Mesendoderm (in vitro differentiated cells): ENCODE measurements around the gene ABI1. TPM values are rescaled to one million over a fixed set of nuclear protein-coding genes. Genes with fewer than 3 reads are reported as not detected.
"Not testable (repeated sequence)": the region's sequence is repeated elsewhere in the genome, so short reads cannot be mapped to it uniquely, and the experiment has no call there.

Experiments
- DNase-seq: peaks from one replicate; pipeline ENCODE4 v3.0.0; 2013
- H2AK5ac ChIP-seq: 2 replicates; pipeline ENCODE4 v1.6.1; 2013; ENCODE audit warnings: low read length, inconsistent platforms
- H2BK120ac ChIP-seq: 2 replicates; pipeline ENCODE4 v1.6.1; 2013; ENCODE audit warnings: low read depth, mild to moderate bottlenecking, low read length, moderate library complexity, mixed read lengths
- H2BK15ac ChIP-seq: replicated peaks from 2 replicates; pipeline ENCODE4 v1.6.1; 2013; ENCODE audit warnings: low read depth, mild to moderate bottlenecking, moderate library complexity
- H2BK5ac ChIP-seq: 2 replicates; pipeline ENCODE4 v1.6.1; 2013; ENCODE audit warnings: low read length, inconsistent platforms
- H3K18ac ChIP-seq: 2 replicates; pipeline ENCODE4 v1.6.1; 2013; ENCODE audit warnings: mild to moderate bottlenecking, low read length, mixed read lengths
- H3K23ac ChIP-seq: one replicate; pipeline ENCODE4 v1.6.1; 2013; ENCODE audit warnings: low read length
- H3K27ac ChIP-seq: 2 replicates; pipeline ENCODE4 v1.5.1; 2013; ENCODE audit warnings: low read depth, mild to moderate bottlenecking, inconsistent platforms, low read length, moderate library complexity
- H3K27me3 ChIP-seq: 2 replicates; pipeline ENCODE4 v1.6.1; 2013; ENCODE audit warnings: low read length, control low read depth, mild to moderate bottlenecking, inconsistent platforms; ENCODE audit not compliant: insufficient read depth, poor library complexity
- H3K36me3 ChIP-seq: 2 replicates; pipeline ENCODE4 v1.6.1; 2013; ENCODE audit warnings: low read length, inconsistent platforms; ENCODE audit not compliant: control insufficient read depth, insufficient read depth
- H3K4ac ChIP-seq: one replicate; pipeline ENCODE4 v1.6.1; 2013; ENCODE audit warnings: low read depth, mild to moderate bottlenecking, low read length, moderate library complexity
- H3K4me1 ChIP-seq: 2 replicates; pipeline ENCODE4 v1.6.1; 2013; ENCODE audit warnings: low read depth, low read length, inconsistent platforms; ENCODE audit not compliant: control insufficient read depth
- H3K4me2 ChIP-seq: 2 replicates; pipeline ENCODE4 v1.6.1; 2013; ENCODE audit warnings: low read length
- H3K4me3 ChIP-seq: 2 replicates; pipeline ENCODE4 v1.5.1; 2013; ENCODE audit warnings: mild to moderate bottlenecking, low read length
- H3K56ac ChIP-seq: one replicate; pipeline ENCODE4 v1.6.1; 2013; ENCODE audit warnings: low read length
- H3K79me1 ChIP-seq: 2 replicates; pipeline ENCODE4 v1.6.1; 2013; ENCODE audit warnings: low read length, inconsistent platforms
- H3K79me2 ChIP-seq: 2 replicates; pipeline ENCODE4 v1.6.1; 2013; ENCODE audit warnings: mild to moderate bottlenecking, low read length; ENCODE audit not compliant: control insufficient read depth, insufficient read depth
- H3K9ac ChIP-seq: 2 replicates; pipeline ENCODE4 v1.6.1; 2013; ENCODE audit warnings: low read length, inconsistent platforms
- H4K5ac ChIP-seq: one replicate; pipeline ENCODE4 v1.6.1; 2013; ENCODE audit warnings: low read length
- H4K8ac ChIP-seq: one replicate; pipeline ENCODE4 v1.6.1; 2013; ENCODE audit warnings: low read depth, mild to moderate bottlenecking, control low read depth, low read length, moderate library complexity
- WGBS: extraction: QIAGEN DNeasy Blood & Tissue Kit; methylation state at CpG from one replicate; pipeline ENCODE4 v1.1.7; 2013; ENCODE audit warnings: low lambda C conversion rate, missing lambda C conversion rate; ENCODE audit not compliant: insufficient coverage; ENCODE audit errors: extremely low coverage; 5-methylcytosine and 5-hydroxymethylcytosine counted together
- polyA plus RNA-seq, 2 experiments: library from polyadenylated mRNA; stranded (reverse); fragments of 200-250 nt; gene quantifications; one replicate each; pipeline ENCODE4 v1.2.3, GENCODE V29; 2013

The ABI1 gene
- polyA plus RNA-seq (2013, experiment 1 of 2) = 24.5 TPM
- 25.7 TPM for polyA plus RNA-seq (2013, experiment 2 of 2)

DNA sequence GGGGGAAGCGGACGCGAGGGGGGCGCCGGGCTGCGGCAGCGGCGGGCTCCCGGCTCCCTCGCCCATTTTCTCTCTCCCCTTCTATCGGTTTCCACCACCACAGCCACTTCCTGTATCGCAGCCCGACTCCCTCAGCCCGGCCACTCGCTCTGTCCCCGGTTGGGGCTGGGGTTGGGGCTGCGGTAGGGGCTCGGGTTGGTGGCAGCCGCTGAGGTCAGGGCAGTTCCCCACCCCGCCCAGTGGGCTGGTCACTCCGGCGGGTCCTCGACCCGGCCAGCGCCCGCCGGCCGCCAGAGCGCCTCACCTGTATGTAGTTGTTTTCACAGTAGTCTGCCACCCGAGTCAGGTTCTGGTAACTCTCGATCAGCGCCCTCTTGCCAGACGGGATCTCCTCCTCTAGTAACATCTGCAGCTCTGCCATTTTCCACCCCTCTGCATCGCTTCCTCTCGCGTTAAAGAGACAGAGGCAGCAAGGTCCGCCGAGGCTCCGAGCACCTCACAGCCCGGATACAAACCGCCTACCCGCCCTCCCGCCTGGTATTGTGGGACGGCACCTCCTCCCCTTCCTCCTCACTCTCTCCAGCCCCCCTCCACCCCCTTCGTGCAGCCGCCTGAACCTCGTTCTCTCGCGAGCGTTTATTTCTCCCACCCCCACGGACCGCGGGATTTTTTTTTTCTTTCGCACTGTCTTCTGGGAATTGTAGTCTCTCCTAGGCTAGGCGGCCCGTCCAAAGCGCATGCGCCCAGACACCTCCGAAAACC lies at the start of gene ABI1:
TSS of gene ABI1 (minus strand) at position 516 of the 762 bp plus-strand sequence. CDS start at position 421, 95 bp downstream.
- peak within 1 kb of the TSS; percentile 57 for H3K4ac ChIP-seq
- no peaks in the 10 kb centered on the region for H3K27me3 ChIP-seq
- DNase-seq = peak; percentile 99
- peak within 1 kb of the TSS; percentile 2 for H4K8ac ChIP-seq
- H3K27ac ChIP-seq = peak within 1 kb of the TSS; percentile 68
- H2BK120ac ChIP-seq = peak within 1 kb of the TSS; percentile 5
- peaks cover 34% of the 10 kb centered on the region for H3K79me2 ChIP-seq
- no peak within 1 kb of the TSS for H2AK5ac ChIP-seq
- H3K23ac ChIP-seq = peak within 1 kb of the TSS; percentile 7
- H3K4me2 ChIP-seq = peak within 1 kb of the TSS; percentile 30
- no peaks in the 10 kb centered on the region for H3K36me3 ChIP-seq
- H3K56ac ChIP-seq = peak within 1 kb of the TSS; percentile 90
- H3K79me1 ChIP-seq = peaks cover 2% of the 10 kb centered on the region
- peak within 1 kb of the TSS; percentile 69 for H3K4me3 ChIP-seq
- H2BK15ac ChIP-seq = no peak within 1 kb of the TSS
- peak within 1 kb of the TSS; percentile 17 for H2BK5ac ChIP-seq
- peak within 1 kb of the TSS; percentile 91 for H3K18ac ChIP-seq
- WGBS = no CpG with 5 or more reads among the region's 59 CpGs
- no peak within 1 kb of the TSS for H4K5ac ChIP-seq
- peak within 1 kb of the TSS; percentile 80 for H3K9ac ChIP-seq
- H3K4me1 ChIP-seq = no peaks in the 10 kb centered on the region

DNA sequence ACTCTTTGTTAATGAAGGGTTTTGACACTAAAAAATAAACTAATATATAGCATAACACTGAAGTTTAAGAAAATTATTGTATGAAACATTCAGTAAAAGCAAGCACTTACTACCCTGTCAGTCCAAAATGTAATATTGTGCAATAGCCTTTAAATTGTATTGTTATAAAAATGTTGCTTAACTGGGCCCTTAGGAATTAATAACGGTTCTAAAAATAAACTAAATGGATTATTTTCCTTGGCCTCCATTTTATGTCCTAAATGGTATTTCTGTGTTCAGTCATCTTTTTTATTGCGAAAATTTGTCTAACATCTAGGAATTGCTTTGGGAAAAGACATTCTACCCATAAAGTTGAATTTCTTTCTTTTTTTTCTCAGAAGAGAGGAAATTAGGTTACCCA lies 49.0 kb upstream of the ABI1 start:
- H3K79me1 ChIP-seq = no peaks in the 10 kb centered on the region
- H2AK5ac ChIP-seq = no peak overlapping the region
- no CpG with 5 or more reads among the region's 2 CpGs for WGBS
- H3K27ac ChIP-seq = no peak overlapping the region
- H3K4ac ChIP-seq = no peak overlapping the region
- H3K23ac ChIP-seq = no peak overlapping the region
- H4K5ac ChIP-seq = no peak overlapping the region
- H2BK5ac ChIP-seq = no peak overlapping the region
- H3K4me3 ChIP-seq = no peak overlapping the region
- no peaks in the 10 kb centered on the region for H3K79me2 ChIP-seq
- no peak overlapping the region for H3K56ac ChIP-seq
- H2BK120ac ChIP-seq = no peak overlapping the region
- no peak overlapping the region for H2BK15ac ChIP-seq
- no peak for DNase-seq
- no peaks in the 10 kb centered on the region for H3K4me1 ChIP-seq
- H3K27me3 ChIP-seq = no peaks in the 10 kb centered on the region
- H3K9ac ChIP-seq = no peak overlapping the region
- H4K8ac ChIP-seq = no peak overlapping the region
- no peak overlapping the region for H3K18ac ChIP-seq
- no peaks in the 10 kb centered on the region for H3K36me3 ChIP-seq
- H3K4me2 ChIP-seq = no peak overlapping the region

DNA sequence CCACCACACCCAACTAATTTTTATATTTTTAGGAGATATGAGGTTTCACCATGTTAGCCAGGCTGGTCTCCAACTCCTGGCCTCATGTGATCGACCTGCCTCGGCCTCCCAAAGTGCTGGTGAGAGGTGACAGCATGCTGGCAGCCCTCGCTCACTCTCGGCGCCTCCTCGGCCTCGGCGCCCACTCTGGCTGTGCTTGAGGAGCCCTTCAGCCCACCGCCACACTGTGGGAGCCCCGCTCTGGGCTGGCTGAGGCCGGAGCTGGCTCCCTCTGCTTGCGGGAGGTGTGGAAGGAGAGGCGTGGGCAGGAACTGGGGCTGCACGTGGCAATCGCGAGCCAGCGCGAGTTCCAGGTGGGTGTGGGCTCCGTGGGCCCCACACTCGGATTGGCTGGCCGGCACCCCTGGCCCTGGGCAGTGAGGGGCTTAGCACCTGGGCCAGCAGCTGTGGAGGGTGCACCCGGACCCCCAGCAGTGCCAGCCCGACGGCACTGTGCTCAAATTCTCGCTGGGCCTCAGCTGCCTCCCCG lies 44.6 kb upstream of the ABI1 start:
- H3K4me2 ChIP-seq, H3K36me3 ChIP-seq, H3K4ac ChIP-seq, H3K4me1 ChIP-seq, H2AK5ac ChIP-seq, H3K9ac ChIP-seq, H3K56ac ChIP-seq, H4K5ac ChIP-seq, H2BK15ac ChIP-seq, H3K79me1 ChIP-seq, H2BK5ac ChIP-seq, H3K27ac ChIP-seq, H3K4me3 ChIP-seq, H2BK120ac ChIP-seq, DNase-seq, H3K23ac ChIP-seq, H3K79me2 ChIP-seq, H4K8ac ChIP-seq, H3K27me3 ChIP-seq, H3K18ac ChIP-seq: not testable (repeated sequence)
- WGBS = no CpG with 5 or more reads among the region's 26 CpGs

DNA sequence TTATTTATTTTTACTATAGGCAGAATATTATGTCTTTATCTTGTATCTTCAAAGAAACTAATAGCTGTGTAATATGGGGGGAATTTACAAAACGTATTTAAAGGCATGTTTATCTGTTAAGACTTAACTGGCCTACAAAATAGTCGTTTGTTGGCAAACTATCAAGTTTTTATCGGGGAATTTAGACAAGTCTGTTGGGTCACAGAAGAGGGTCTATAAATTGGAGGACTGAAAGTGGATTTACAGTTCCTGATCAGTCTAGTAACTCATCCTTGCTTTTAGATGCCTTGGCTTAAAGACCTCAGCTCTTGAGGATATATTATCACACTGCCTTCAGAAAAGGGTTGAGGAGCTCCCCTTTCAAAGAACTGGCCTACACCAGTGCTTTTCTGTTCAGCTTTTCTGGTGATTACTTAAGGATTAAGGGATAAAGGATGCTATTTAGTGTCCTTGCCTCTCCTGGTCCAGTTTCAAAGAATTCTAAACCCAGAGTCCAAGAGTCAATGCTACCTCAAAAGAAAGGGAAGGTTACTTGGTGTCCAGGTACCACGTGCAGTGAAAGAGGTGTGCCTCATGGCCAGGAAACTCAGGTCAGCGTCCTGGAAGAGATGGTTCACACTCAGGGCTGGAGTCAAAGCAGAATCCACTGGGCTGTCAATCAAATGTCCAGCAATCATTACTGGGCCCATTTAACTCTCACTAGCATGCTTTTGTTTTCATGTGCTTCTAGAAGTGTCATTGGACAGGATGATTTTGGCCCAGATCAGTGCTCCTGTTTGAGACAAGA lies 42.9 kb upstream of the ABI1 start:
- Histone ChIP-seq H4K8ac (no peak overlapping the region), H3K79me1 (no peaks in the 10 kb centered on the region), H3K36me3 (no peaks in the 10 kb centered on the region), H3K4me2 (no peak overlapping the region), H2BK15ac (no peak overlapping the region), H3K4me1 (no peaks in the 10 kb centered on the region), H3K27me3 (no peaks in the 10 kb centered on the region), H4K5ac (no peak overlapping the region), H3K18ac (no peak overlapping the region), H3K9ac (no peak overlapping the region), H3K23ac (no peak overlapping the region), H2BK120ac (no peak overlapping the region), H3K56ac (no peak overlapping the region), H3K79me2 (no peaks in the 10 kb centered on the region), H2BK5ac (no peak overlapping the region), H3K4me3 (no peak overlapping the region), H2AK5ac (no peak overlapping the region), H3K27ac (no peak overlapping the region), H3K4ac (no peak overlapping the region)
- no CpG with 5 or more reads among the region's 5 CpGs for WGBS
- DNase-seq = no peak

DNA sequence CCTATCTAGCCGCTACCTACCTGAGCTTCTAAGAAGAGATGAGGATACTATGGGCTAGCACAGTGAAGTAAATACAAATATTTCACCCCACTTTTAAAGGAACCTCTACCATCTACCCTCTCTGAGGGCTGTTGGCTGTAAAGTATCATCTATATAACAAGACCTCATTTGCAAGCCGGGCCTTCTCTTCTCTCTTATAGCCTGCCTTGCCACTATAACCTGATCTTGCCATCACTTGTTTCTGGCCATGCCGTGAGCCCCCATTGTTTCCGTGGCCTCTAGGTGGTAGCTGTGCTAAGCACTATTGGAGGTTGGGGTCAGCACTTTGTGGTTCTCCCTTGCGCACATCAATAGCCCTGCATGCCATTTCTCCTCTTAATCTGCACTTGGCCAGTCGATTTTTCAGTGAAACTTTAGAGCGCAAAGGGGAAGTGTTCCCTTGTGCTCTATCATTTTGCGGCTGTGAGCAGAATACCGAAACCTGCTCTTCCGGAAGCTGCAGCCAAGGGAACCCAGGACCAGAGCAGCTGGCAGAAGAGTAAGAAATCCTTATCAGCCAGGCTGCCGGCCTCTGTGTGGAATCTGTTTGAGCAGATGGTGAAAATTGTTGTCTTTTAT lies 31.7 kb upstream of the ABI1 start:
- not testable (repeated sequence) for H3K36me3 ChIP-seq, H2BK15ac ChIP-seq, H2BK120ac ChIP-seq, H3K4me2 ChIP-seq, H3K27me3 ChIP-seq, H3K56ac ChIP-seq, H4K8ac ChIP-seq, H3K79me1 ChIP-seq, DNase-seq, H3K23ac ChIP-seq, H2AK5ac ChIP-seq, H3K4me1 ChIP-seq, H3K4ac ChIP-seq, H3K4me3 ChIP-seq, H3K9ac ChIP-seq, H4K5ac ChIP-seq, H3K18ac ChIP-seq, H3K79me2 ChIP-seq, H3K27ac ChIP-seq, H2BK5ac ChIP-seq
- no CpG with 5 or more reads among the region's 11 CpGs for WGBS
